HG02973 (cell line): ENCODE data around the gene TSPAN15.
"Not testable (repeated sequence)": the region's sequence is repeated elsewhere in the genome, so short reads cannot be mapped to it uniquely, and the experiment has no call there.

Experiments
- ATAC-seq: cut with Tn5 transposase; IDR thresholded peaks from one replicate; pipeline ENCODE4 v1.9.1; 2021; ENCODE audit warnings: moderate library complexity; ENCODE audit not compliant: unreplicated experiment

Gene TSPAN15

DNA sequence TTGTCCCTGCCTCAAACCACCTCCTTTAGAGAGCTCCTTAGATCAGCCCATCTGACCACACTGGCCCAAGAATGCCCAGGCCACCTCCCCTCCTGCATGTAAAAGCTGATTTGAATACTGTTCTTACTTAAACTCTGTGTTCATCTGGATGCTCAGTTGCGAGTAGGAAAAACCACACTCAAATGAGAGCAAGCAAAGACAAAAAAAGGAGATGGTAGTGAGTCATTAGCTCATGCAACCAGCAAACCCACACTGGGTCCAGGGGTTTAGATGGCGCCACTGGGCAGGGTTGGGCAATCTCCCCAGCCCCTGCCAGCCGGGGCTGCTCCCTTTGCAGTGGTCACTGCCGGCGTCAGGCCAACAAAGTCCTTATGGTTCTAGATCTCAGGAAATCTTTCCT, 32.7 kb downstream of the TSPAN15 start:
- no peak for ATAC-seq

DNA sequence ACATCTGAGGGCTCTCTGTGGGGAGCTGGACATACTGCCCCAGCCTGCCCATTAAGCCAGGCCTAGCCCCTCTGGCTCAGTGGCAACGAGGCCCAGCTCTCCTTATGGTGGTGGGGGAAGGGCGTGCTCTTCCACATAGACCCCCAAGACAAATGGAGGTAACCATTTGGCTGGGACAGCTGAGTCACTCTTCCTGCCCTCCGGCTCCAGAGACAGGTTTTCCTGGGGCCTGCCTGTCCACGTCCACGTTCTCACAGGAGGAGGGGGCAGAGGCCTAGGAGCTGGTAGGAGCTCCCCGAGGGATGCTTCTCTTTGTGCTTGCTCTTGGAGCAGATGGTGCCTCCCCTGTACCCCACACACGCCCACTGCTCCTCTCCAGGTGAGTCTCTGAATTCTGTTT, 33.5 kb downstream of the TSPAN15 start:
- no peak for ATAC-seq

- no peak for ATAC-seq
Measured at GRCh38 chr10:69486922-69487730, 35.9 kb downstream of the TSPAN15 start.

DNA sequence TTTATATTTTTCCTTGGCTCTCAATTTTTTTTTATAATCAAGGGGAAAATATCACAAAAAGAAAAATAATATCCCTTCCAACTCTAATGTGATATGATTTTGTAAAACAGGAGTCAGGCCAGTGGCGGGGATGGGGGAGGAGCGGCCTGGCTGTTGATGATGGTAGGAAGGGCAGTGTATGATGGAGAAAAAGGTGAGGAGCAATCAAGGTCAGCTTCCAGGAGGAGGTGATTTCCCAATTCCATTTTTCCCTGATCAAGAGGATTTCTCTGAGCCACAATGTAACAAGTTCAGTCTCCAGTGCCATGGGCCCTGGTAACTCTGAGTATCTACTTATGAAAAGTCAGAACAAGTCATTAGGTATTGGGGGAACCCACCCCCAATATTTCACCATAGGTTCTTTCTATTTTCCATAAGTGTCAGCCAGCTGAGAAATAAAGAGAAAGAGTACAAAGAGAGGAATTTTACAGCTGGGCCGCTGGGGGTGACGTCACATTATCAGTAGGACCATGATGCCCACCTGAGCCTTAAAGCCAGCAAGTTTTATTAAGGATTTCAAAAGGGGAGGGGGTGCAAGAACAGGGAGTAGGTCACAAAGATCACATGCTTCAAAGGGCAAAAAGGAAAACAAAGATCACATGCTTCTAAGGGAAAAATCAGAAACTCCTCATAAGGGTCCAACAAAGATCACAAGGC, 37.0 kb downstream of the TSPAN15 start:
- not testable (repeated sequence) for ATAC-seq

DNA sequence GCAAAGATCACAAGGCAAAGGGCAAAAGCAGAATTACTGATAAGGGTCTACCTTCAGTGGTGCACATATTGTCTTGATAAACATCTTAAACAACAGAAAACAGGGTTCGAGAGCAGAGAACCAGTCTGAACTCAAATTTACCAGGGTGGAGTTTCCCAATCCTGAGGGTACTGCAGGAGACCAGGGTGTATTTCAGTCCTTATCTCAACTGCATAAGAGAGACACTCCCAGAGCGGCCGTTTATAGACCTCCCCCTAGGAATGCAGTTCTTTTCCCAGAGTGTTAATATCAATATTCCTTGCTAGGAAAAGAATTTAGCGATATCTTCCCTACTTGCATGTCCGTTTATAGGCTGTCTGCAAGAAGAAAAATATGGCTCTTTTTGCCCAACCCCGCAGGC, 37.6 kb downstream of the TSPAN15 start:
- not testable (repeated sequence) for ATAC-seq

DNA sequence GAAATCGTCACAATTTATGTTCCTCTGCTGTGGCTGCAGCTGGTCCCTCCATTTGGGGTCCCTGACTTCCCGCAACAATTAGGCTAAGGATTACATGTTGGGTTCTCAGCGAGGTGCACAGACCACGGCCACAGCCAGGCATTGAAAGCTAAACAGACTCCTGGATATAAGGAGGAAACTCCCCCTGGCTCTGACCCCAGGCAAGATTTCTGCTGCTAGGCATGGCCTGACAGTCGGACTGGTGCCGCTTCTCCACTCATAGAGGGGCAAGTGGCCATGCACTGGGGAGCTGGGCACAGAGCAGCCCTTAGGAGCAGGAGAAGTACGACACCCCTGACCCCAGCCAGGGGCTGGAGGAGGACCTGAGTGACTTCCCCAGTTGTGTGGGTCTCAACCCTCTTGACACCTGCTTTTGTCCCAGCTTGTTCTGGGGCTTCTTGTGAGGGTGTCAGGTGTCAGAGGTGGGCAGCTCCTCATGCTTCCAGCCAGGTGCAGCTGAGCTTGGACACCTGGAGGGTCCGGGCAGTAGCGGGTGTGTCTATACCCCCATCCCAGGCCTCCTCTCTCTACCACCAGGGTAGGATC, 38.3 kb downstream of the TSPAN15 start:
- no peak for ATAC-seq

- ATAC-seq: no peak
Measured at GRCh38 chr10:69490876-69491275, 39.6 kb downstream of the TSPAN15 start.

- ATAC-seq: no peak
Measured at GRCh38 chr10:69491611-69492010, 40.3 kb downstream of the TSPAN15 start.

GRCh38 chr10:69492091-69492745, 41.0 kb downstream of the TSPAN15 start:
- ATAC-seq: no peak

- no peak for ATAC-seq
Measured at GRCh38 chr10:69492746-69493462, 41.6 kb downstream of the TSPAN15 start.

GRCh38 chr10:69494626-69495558, 43.6 kb downstream of the TSPAN15 start:
- ATAC-seq: no peak

DNA sequence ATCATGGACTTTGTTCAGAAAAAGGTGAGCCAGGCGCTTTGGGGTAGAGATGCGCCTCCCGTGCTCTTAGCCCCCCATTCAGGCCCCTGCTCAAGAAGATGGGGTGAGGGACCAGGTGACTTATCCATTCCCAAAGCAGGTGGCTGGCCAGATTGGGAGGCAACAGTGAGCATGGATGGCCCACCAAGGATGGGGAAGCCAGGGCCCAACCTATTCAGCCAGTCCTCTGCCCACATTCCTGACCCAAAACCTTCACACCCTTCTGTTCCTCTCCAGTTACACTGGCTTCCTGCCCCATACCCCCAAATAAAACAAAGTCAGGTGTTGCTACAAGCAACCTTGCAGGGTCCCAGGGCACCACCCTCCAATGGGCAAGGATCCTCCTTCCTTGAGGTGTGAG, 44.4 kb downstream of the TSPAN15 start:
- no peak for ATAC-seq

GRCh38 chr10:69496352-69497230, 45.3 kb downstream of the TSPAN15 start:
- ATAC-seq: no peak

DNA sequence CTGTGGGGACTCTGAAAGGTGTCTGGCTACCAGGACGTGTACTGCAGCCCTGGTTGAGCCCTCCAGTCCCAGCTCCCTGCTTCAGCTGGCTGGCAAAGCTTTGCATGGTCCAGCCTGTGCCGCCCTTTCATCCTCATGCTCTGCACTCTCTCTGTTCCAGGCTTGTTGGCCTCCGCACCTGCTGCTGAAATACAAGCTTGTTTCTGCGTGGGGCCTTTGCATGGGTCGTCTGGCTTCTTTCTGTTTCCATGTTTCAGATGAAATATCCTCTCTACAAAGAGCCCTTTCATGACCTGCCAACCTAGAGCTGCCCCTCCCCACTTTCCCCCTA, 45.9 kb downstream of the TSPAN15 start:
- no peak for ATAC-seq

- ATAC-seq: no peak
Measured at GRCh38 chr10:69497611-69498390, 46.5 kb downstream of the TSPAN15 start.

GRCh38 chr10:69498711-69499471, 47.6 kb downstream of the TSPAN15 start:
- ATAC-seq: no peak
